ENCODE measurements around the gene MICAL3. TPM values are rescaled to one million over a fixed set of nuclear protein-coding genes. Genes with fewer than 3 reads are reported as not detected.
"Not testable (repeated sequence)": the region's sequence is repeated elsewhere in the genome, so short reads cannot be mapped to it uniquely, and the experiment has no call there.

The MICAL3 gene
- total RNA-seq, 1 donor from 2014 or later, result 54.8 TPM

- Mint-ChIP-seq H3K27ac (no peak overlapping the region), H3K9me3 (ENCODE audit: low read depth) (no peaks in the 10 kb centered on the region), H3K4me3 (ENCODE audit: low read depth) (no peak overlapping the region), H3K4me1 (ENCODE audit: low read depth) (no peaks in the 10 kb centered on the region), H3K27me3 (no peaks in the 10 kb centered on the region), H3K36me3 (ENCODE audit: insufficient read depth) (no peaks in the 10 kb centered on the region)
- TF ChIP-seq, protein P1, sequence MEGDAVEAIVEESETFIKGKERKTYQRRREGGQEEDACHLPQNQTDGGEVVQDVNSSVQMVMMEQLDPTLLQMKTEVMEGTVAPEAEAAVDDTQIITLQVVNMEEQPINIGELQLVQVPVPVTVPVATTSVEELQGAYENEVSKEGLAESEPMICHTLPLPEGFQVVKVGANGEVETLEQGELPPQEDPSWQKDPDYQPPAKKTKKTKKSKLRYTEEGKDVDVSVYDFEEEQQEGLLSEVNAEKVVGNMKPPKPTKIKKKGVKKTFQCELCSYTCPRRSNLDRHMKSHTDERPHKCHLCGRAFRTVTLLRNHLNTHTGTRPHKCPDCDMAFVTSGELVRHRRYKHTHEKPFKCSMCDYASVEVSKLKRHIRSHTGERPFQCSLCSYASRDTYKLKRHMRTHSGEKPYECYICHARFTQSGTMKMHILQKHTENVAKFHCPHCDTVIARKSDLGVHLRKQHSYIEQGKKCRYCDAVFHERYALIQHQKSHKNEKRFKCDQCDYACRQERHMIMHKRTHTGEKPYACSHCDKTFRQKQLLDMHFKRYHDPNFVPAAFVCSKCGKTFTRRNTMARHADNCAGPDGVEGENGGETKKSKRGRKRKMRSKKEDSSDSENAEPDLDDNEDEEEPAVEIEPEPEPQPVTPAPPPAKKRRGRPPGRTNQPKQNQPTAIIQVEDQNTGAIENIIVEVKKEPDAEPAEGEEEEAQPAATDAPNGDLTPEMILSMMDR (IDR thresholded peaks at IDR 0.05; ENCODE audit: unreplicated experiment), result no peak
- no peak for DNase-seq (ENCODE audit: low spot score, unreplicated experiment)
Measured at GRCh38 chr22:17990147-17990546, 34.2 kb downstream of the MICAL3 start.

GRCh38 chr22:17988800-17989513 lies 35.4 kb downstream of the MICAL3 start:
- Mint-ChIP-seq H3K4me1 (ENCODE audit: low read depth) (no peaks in the 10 kb centered on the region), H3K4me3 (ENCODE audit: low read depth) (no peak overlapping the region), H3K9me3 (ENCODE audit: low read depth) (no peaks in the 10 kb centered on the region), H3K27ac (peak overlapping the region; percentile 14), H3K36me3 (ENCODE audit: insufficient read depth) (no peaks in the 10 kb centered on the region), H3K27me3 (no peaks in the 10 kb centered on the region)
- TF ChIP-seq, protein P1 (IDR thresholded peaks at IDR 0.05; ENCODE audit: unreplicated experiment), result no peak
- no peak for DNase-seq (ENCODE audit: low spot score, unreplicated experiment)

- Mint-ChIP-seq H3K4me1 (ENCODE audit: low read depth) (peaks cover 2% of the 10 kb centered on the region), H3K4me3 (ENCODE audit: low read depth) (no peak overlapping the region), H3K9me3 (ENCODE audit: low read depth) (no peaks in the 10 kb centered on the region), H3K36me3 (ENCODE audit: insufficient read depth) (no peaks in the 10 kb centered on the region), H3K27me3 (no peaks in the 10 kb centered on the region), H3K27ac (no peak overlapping the region)
- no peak for DNase-seq (ENCODE audit: low spot score, unreplicated experiment)
- TF ChIP-seq, protein P1 (IDR thresholded peaks at IDR 0.05; ENCODE audit: unreplicated experiment), result no peak
Measured at GRCh38 chr22:17985606-17986005, 38.8 kb downstream of the MICAL3 start.

DNA sequence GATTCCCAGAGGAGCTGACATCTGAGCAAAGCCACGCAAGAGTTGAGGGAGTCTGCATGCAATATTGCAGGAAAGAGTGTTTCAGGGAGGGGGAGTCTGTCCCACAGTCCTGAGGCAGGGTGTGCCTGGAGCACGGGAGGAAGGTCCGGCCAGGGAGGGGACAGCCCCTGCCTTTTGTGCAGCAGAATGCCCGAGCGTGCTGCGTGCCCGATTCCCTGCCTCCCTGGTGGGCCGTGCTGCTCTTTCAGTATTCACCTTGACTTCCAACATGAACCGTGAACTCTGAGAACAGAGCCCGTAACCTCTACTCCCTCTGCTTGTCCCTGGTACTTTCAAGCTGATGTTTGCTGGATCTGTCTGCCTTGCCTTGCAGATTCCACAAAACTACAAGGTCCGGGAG lies 39.3 kb downstream of the MICAL3 start:
- DNase-seq (ENCODE audit: low spot score, unreplicated experiment); H3K4me3 Mint-ChIP-seq (ENCODE audit: low read depth); H3K4me1 Mint-ChIP-seq (ENCODE audit: low read depth); H3K36me3 Mint-ChIP-seq (ENCODE audit: insufficient read depth); H3K9me3 Mint-ChIP-seq (ENCODE audit: low read depth); H3K27me3 Mint-ChIP-seq; H3K27ac Mint-ChIP-seq: not testable (repeated sequence)

DNA sequence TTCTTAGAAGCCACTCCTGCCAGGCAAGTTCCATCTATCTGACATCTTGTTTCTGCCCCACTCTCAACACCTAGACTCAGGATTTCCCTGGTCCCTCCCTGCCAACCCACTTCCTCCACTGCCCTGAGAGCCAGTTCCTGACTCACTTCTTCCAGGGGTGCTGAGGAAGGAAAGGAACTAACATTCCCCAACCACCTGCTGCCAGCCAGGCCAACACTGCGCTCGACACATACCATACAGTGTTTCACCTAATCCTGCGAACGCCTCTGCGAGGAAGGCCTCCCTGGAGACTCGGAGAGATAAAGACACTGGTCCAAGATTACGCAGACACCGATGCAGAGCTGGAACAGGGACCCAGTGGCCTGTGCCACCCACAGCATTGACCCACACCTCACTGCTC lies 40.2 kb downstream of the MICAL3 start:
- Mint-ChIP-seq H3K4me3 (ENCODE audit: low read depth) (no peak overlapping the region), H3K4me1 (ENCODE audit: low read depth) (peaks cover 5% of the 10 kb centered on the region), H3K27ac (no peak overlapping the region), H3K36me3 (ENCODE audit: insufficient read depth) (no peaks in the 10 kb centered on the region), H3K9me3 (ENCODE audit: low read depth) (no peaks in the 10 kb centered on the region), H3K27me3 (no peaks in the 10 kb centered on the region)
- TF ChIP-seq, protein P1 (IDR thresholded peaks at IDR 0.05; ENCODE audit: unreplicated experiment), result no peak
- no peak for DNase-seq (ENCODE audit: low spot score, unreplicated experiment)

DNA sequence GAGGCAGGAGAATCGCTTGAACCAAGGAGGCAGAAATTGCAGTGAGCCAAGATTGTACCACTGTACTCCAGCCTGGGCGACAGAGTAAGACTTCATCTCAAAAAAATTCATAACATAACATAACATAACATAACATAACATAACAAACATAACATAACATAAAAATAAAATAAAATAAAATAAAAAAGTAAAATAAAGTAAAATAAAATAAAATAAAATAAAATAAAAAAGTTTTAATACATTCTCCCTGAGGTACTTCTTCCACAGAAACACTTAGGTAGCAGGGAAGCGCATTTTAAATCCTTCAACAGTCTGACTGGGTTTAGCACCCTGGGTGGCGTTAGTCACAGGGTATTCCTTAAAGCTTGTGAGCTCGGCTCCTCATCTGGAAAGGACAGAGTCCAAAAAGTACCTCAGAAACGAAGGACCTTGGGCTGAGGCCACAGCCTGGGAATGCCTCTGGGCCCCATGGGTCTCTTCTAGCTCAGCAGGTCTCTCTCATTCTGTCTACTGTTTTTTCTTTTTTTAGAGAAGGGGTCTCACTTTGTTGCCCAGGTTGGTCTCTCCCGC lies 41.7 kb downstream of the MICAL3 start:
- no peaks in the 10 kb centered on the region for H3K9me3 Mint-ChIP-seq (ENCODE audit: low read depth)
- H3K4me1 Mint-ChIP-seq (ENCODE audit: low read depth), result peaks cover 5% of the 10 kb centered on the region
- no peaks in the 10 kb centered on the region for H3K27me3 Mint-ChIP-seq
- TF ChIP-seq, protein P1 (IDR thresholded peaks at IDR 0.05; ENCODE audit: unreplicated experiment), result no peak
- no peak overlapping the region for H3K4me3 Mint-ChIP-seq (ENCODE audit: low read depth)
- no peak for DNase-seq (ENCODE audit: low spot score, unreplicated experiment)
- H3K27ac Mint-ChIP-seq, result no peak overlapping the region
- H3K36me3 Mint-ChIP-seq (ENCODE audit: insufficient read depth), result no peaks in the 10 kb centered on the region
